ENCODE measurements around the gene FAM193B. TPM values are rescaled to one million over a fixed set of nuclear protein-coding genes. Genes with fewer than 3 reads are reported as not detected.

Gene FAM193B
- total and polyA plus RNA-seq, 9 of the 15 experiments (the other 6 are each of a cell fraction or from before 2014, with no cell fraction given), result 4.4 to 76.4 (median 37.3) TPM

DNA sequence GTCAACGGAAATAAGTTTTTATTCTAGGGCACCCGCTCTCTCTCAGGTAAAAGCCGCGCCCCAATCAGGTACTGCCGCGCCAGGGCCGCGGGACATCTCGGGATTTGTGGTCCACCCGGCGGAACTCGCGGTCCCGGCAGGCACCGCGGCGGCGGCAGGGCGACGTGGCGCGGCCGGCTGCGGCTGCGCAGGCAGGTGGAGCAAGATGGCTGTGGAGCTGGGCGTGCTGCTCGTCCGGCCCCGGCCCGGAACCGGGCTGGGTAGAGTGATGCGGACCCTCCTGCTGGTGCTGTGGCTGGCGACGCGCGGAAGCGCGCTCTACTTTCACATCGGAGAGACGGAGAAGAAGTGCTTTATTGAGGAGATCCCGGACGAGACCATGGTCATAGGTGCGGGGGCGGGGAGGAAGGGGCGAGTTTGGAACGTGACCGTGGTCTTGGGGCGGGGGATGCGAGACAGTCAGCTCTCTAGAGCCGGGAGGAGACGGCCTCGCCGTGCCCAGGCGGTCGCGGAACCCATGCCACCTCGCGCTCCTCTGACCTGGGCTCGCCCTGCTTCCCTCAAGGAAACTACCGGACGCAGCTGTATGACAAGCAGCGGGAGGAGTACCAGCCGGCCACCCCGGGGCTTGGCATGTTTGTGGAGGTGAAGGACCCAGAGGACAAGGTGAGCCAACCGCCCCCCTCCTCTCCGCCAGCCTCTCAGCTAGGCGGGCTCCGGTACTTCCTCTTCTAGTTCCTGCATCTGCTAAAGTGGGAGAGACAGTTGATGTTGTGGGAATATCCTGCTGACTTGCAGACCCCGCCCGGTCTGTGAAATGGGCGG is 37.9 kb upstream of the FAM193B start, which contains the start of gene TMED9 (continued):
- TF ChIP-seq E2F1 (CRISPR knock-in tag; IDR thresholded peaks at IDR 0.05) (peak; percentile 19; the same call in 1 of the 2 replicates), MEF2A (IDR thresholded peaks at IDR 0.05; ENCODE audit: control insufficient read depth, low read depth, low read length) (no peak), ZNF511 (CRISPR knock-in tag; IDR thresholded peaks at IDR 0.05) (peak; percentile 65), SMARCE1 (IDR thresholded peaks at IDR 0.05) (0 out of 2 replicates have a peak, but pooled peaks have one; percentile 28), ZNF778 (CRISPR knock-in tag; IDR thresholded peaks at IDR 0.05) (no peak), TCF7 (IDR thresholded peaks at IDR 0.05; ENCODE audit: borderline replicate concordance) (peak; percentile 57; the same call in 1 of the 2 replicates), POLR2A (conservative IDR thresholded peaks at IDR 0.05) (peak; percentile 95), TAF9B (IDR thresholded peaks at IDR 0.05; ENCODE audit: partially characterized antibody) (peak; percentile 82), NR3C1 (CRISPR knock-in tag; IDR thresholded peaks at IDR 0.05) (no peak), PTBP1 (IDR thresholded peaks at IDR 0.05; ENCODE audit: low read depth, low read length) (no peak), TCF7L2 (IDR thresholded peaks at IDR 0.05; ENCODE audit: low read depth, low read length) (no peak), ETV6 (IDR thresholded peaks at IDR 0.05; ENCODE audit: borderline replicate concordance in 1 of 2, low read depth in 2 of 2, low read length in 1 of 2) (0 out of 4 replicates have a peak, but pooled peaks of 1 of the 2 experiments have one; percentile 28), ETV6 (CRISPR knock-in tag; IDR thresholded peaks at IDR 0.05; ENCODE audit: borderline replicate concordance) (no peak), AFF1 (IDR thresholded peaks at IDR 0.05; ENCODE audit: low read depth in 1 of 2, partially characterized antibody in 2 of 2) (peak in 1 of 2 experiments; percentile 91), CHD2 (IDR thresholded peaks at IDR 0.05; ENCODE audit: low read depth, low read length) (peak; percentile 84), ZNF740 (CRISPR knock-in tag; IDR thresholded peaks at IDR 0.05) (peak; percentile 91), ZNF740 (tag; IDR thresholded peaks at IDR 0.05) (peak in 1 of 2 experiments; percentile 61; a peak in 1 of 4 replicates), CREB1 (IDR thresholded peaks at IDR 0.05) (peak; percentile 78), CREB1 (CRISPR knock-in tag; IDR thresholded peaks at IDR 0.05) (peak; percentile 72; the same call in 1 of the 2 replicates), ETV1 (tag; conservative IDR thresholded peaks at IDR 0.05; ENCODE audit: low read depth) (0 out of 2 replicates have a peak, but pooled peaks have one; percentile 9), PHB (CRISPR knock-in tag; IDR thresholded peaks at IDR 0.05) (peak; percentile 30; the same call in 1 of the 2 replicates), HDAC1 (IDR thresholded peaks at IDR 0.05) (peak in 1 of 2 experiments; percentile 86; a peak in 1 of 4 replicates)

Measured in K562 (cell line).